ENCODE measurements around the gene KIF13A. TPM values are rescaled to one million over a fixed set of nuclear protein-coding genes. Genes with fewer than 3 reads are reported as not detected.

Gene KIF13A
- total and polyA plus RNA-seq, 2 experiments from 2014 or later, result 8.4 to 28.2 TPM

- TF ChIP-seq REST (IDR thresholded peaks at IDR 0.05; ENCODE audit: unreplicated experiment), result no peak
These were observed 215.8 kb downstream of the KIF13A start (continued) for GRCh38 chr6:17771609-17772008.

GRCh38 chr6:17768881-17769280 lies 218.6 kb downstream of the KIF13A start:
- H3K9me2 ChIP-seq (ENCODE audit: insufficient read depth), result no peaks in the 10 kb centered on the region
- DNase-seq (ENCODE audit: low spot score) (no peak), ATAC-seq (no peak)
- no peaks in the 10 kb centered on the region for H4K20me1 ChIP-seq (replicated peaks; ENCODE audit: insufficient read depth)
- no peaks in the 10 kb centered on the region for H3F3A ChIP-seq (replicated peaks; ENCODE audit: low read depth)
- no peaks in the 10 kb centered on the region for H3K79me2 ChIP-seq (replicated peaks; ENCODE audit: insufficient read depth)
- H3K9me3 Mint-ChIP-seq, result no peaks in the 10 kb centered on the region; the same call in 2 of the 3 replicates
- no peaks in the 10 kb centered on the region for H3K4me1 Mint-ChIP-seq
- peaks cover 25% of the 10 kb centered on the region for H3K36me3 ChIP-seq (ENCODE audit: insufficient read depth)
- no peak overlapping the region for H3K4me3 Mint-ChIP-seq
- no peaks in the 10 kb centered on the region for H3K4me1 ChIP-seq (ENCODE audit: insufficient read depth)
- no peak overlapping the region for H3K27ac Mint-ChIP-seq
- no peak overlapping the region for H3K4me2 ChIP-seq
- no peaks in the 10 kb centered on the region for H3K27me3 Mint-ChIP-seq (ENCODE audit: insufficient read depth, low read depth, poor library complexity)
- no peak overlapping the region for H2AFZ ChIP-seq
- no peak overlapping the region for H3K27ac ChIP-seq (ENCODE audit: low read depth)
- H3K4me3 ChIP-seq, result no peak overlapping the region
- no peaks in the 10 kb centered on the region for H3K27me3 ChIP-seq (ENCODE audit: insufficient read depth)
- peaks cover 31% of the 10 kb centered on the region for H3K36me3 Mint-ChIP-seq (ENCODE audit: low read depth)
- no peak for TF ChIP-seq STAT1 (IDR thresholded peaks at IDR 0.05; ENCODE audit: unreplicated experiment)
- no peak for TF ChIP-seq NANOG (IDR thresholded peaks at IDR 0.05; ENCODE audit: borderline replicate concordance)
- no peak for TF ChIP-seq ETS1 (IDR thresholded peaks at IDR 0.05)
- no peak for TF ChIP-seq EZH2phosphoT487 (IDR thresholded peaks at IDR 0.05; ENCODE audit: unreplicated experiment)
- no peak for TF ChIP-seq REST (IDR thresholded peaks at IDR 0.05; ENCODE audit: unreplicated experiment)
- TF ChIP-seq ZNF331 (CRISPR knock-in tag; IDR thresholded peaks at IDR 0.05; ENCODE audit: low read depth), result no peak
- TF ChIP-seq EZH2 (IDR thresholded peaks at IDR 0.05; ENCODE audit: low read depth, unreplicated experiment), result no peak
- no peak for TF ChIP-seq JUNB (IDR thresholded peaks at IDR 0.05; ENCODE audit: unreplicated experiment)
- TF ChIP-seq, protein P1, sequence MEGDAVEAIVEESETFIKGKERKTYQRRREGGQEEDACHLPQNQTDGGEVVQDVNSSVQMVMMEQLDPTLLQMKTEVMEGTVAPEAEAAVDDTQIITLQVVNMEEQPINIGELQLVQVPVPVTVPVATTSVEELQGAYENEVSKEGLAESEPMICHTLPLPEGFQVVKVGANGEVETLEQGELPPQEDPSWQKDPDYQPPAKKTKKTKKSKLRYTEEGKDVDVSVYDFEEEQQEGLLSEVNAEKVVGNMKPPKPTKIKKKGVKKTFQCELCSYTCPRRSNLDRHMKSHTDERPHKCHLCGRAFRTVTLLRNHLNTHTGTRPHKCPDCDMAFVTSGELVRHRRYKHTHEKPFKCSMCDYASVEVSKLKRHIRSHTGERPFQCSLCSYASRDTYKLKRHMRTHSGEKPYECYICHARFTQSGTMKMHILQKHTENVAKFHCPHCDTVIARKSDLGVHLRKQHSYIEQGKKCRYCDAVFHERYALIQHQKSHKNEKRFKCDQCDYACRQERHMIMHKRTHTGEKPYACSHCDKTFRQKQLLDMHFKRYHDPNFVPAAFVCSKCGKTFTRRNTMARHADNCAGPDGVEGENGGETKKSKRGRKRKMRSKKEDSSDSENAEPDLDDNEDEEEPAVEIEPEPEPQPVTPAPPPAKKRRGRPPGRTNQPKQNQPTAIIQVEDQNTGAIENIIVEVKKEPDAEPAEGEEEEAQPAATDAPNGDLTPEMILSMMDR (conservative IDR thresholded peaks at IDR 0.05; ENCODE audit: low read depth in 2 of 2), result no peak

All from GM23338 (cell line).